Stimulated activated CD4-positive, alpha-beta T cell treated with anti-CD3 and anti-CD28 coated beads, Interleukin-1b, Interleukin-23, amount 100 ng/mL, for 48 hours (primary cell): ENCODE results near the gene TGIF2.
"Not testable (repeated sequence)": the region's sequence is repeated elsewhere in the genome, so short reads cannot be mapped to it uniquely, and the experiment has no call there.

Experiments
- DNase-seq: peaks from one replicate; pipeline ENCODE4 v3.0.0-alpha.2; 2020

TGIF2 gene

DNA sequence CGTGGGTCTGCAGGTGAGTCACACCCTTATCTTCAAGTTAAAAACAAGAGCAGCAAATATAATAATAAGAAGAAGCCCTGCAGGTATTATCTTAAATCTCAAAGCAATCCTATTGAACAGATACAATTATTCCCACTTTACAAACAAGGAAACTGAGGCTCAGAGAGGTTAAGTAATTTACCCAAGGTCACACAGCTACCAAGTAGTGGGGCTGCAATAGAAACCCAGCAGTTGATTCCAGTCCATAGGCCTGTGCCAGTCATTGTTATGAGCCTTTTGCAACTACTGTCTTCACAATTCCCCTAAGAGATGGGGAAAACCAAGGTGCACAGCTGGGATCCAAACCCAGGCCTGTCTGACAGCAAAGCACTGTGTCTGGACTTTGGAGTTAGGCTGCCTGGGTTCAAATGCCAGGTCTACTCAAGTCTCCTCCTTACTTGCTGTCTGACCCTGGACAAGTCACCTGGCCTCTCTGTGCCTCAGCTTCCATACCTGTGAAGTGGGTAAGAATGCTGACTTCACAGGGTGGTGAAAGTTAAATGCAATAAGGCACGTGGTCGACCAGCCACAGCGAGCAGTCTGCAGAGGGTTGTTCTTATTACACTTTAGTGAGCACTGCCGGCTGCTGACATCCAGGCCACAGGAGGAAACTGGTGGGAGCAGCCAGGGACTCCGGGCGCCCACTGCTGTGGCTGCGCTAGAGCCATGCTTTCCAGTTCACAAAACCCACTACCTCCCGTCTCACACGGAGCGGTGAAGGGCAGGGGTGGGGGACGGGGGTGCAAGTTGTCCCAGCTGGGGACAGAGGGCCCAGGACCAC lies 26.0 kb upstream of the TGIF2 start:
- DNase-seq = no peak

- DNase-seq = no peak
Measured at GRCh38 chr20:36548006-36548315, 25.4 kb upstream of the TGIF2 start.

GRCh38 chr20:36548704-36549627 lies 24.4 kb upstream of the TGIF2 start:
- DNase-seq = no peak

DNA sequence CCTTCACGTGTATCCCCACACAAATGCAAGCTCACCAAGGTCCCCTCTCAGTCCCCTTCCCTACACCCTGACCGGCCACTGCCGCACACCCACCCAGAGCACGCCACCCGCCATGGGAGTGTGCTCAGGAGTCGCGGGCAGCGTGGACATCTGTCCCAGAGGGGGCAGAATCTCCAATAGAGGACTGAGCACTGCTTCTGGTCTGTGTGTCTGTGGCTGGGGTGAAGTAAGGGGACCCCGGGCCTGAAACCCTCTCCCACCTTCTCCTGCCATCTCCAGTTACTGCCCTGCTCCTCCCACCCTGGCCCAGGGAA lies 23.8 kb upstream of the TGIF2 start:
- DNase-seq = no peak

DNA sequence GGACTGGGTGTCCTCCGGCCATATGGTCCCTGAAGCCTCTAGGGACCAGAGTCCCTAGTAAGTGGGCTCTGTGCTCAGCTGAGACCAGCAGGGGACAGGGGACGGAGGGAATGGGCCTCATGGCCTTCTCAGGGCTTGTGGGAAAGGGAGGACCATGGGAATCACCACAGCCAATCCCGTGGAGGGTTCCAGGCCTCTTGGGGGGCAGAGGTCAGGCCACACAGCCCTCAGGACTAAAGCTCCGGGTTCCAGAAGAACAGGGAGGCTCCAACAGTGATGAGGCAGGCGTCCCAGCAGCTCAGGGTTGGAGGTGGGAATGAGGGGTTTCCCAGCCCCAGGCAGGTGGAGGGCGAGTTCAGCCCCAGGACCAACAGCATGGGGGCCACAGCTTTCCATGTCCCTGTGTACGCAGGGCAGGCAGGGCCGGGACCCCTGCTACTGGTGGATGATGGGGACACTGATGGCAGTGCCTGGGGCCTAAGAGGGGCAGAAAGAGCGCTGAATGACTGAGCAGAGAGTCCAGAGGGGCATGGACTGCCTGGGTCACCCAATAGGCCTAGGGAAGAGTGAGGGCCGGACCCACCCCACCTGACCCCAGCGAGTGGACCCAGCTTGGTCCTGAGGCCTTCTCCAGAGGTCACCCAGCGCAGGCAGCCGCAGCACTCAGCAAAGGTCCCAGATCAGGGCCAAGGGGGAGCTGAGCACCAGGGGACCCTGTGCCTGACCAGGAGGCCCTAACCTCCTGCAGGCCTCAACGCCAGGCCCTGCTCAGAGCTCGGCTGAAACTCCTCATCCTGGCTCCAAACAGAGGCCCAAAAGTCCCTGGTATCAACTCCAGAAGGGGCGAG lies 23.2 kb upstream of the TGIF2 start:
- DNase-seq = no peak

- DNase-seq = no peak
Measured at GRCh38 chr20:36550790-36551299, 22.6 kb upstream of the TGIF2 start.

DNA sequence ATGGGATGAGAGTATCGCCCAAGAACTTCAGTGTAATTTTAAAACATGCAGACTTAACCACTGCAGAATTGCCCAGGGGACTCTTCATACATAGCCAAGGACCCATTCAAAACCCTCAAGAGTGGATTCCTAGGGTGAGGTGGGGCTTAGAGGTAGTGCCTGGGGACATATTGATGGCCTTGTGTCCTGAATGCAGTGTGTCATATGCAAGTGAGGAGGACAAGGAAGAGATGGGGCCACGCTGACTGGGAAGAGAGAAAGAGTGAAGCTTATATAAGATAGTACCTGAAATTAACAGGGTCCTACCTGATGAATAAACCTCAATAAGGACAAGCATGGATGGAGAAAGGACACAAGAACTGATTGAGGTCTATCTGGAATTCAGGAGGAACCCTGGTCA lies 18.1 kb upstream of the TGIF2 start:
- DNase-seq = no peak

DNA sequence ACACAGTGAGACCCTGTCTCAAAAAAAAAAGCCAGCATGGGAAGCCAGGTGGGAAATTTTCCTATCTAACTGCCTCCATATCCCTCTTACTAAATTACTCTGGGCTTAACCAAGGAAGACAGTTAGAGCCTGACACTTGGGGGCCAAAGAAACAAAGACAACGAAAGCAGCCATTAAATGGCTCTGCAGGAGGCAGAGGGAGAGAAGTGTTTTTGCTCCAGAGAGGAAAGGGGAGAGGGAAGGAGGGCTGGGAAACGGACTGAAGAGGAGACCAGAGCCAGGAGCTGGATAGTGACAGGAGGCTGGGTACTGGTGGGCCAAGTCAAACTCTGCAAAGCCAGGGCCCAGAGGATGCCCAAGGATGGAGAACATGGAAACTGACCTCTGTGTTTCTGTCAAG lies 10.7 kb upstream of the TGIF2 start:
- no peak for DNase-seq

DNA sequence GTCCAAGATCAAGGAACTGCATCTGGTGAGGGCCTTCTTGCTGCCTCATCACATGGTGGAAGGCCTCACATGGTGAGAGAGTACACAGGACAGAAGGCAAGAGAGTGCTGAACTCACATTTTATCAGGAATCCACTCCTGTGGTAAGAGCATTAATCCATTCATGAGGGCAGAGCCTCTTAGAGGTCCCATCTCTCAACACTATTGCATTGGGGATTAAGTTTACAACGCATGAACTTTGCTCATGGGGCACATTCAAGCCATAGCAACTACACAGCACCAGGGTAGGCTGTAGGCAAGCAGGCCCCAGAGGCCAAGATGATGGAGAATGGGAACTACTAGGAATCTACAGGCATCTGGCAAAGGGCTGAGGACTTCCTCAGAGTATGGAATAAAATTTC lies 10.0 kb upstream of the TGIF2 start:
- no peak for DNase-seq

GRCh38 chr20:36564078-36564725 lies 9.2 kb upstream of the TGIF2 start:
- not testable (repeated sequence) for DNase-seq

DNA sequence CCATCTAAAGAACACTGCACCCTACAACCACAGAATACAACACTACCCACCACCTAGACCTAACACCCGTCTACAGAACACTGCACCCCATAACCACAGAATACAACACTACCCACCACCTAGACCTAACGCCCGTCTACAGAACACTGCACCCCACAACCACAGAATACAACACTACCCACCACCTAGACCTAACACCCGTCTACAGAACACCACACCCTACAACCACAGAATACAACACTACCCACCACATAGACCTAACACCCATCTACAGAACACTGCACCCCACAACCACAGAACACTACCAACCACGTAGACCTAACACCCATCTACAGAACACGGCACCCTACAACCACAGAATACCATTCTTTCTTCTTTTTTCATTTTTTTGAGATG lies 8.7 kb upstream of the TGIF2 start:
- DNase-seq = not testable (repeated sequence)

- DNase-seq = no peak
Measured at GRCh38 chr20:36565520-36565919, 7.9 kb upstream of the TGIF2 start.

- DNase-seq = no peak
Measured at GRCh38 chr20:36569847-36570429, 3.5 kb upstream of the TGIF2 start.

- DNase-seq = no peak
Measured at GRCh38 chr20:36571564-36572504, 1.6 kb upstream of the TGIF2 start.

DNA sequence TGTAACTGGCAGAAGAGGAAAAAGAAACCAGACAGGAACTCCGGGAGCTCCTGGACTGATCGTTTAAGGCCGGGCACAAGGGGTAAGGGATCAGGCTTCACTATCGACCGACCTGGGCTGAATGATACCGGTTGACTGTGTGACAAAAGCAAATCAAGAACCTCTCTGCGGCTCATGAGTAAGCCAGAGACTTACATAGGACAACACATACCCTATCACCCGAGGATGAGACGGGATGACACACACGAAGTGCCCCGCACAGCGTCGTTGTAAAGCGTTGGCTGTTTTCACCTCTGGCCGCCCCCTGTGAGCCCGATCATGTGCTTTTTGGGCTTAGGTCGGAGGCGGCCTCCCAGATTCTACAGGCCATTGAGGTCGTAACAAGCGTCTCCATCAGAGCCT lies 695 bp upstream of the TGIF2 start:
- DNase-seq = peak; percentile 88

- DNase-seq = no peak
Measured at GRCh38 chr20:36573798-36574365, 485 bp downstream of the TGIF2 start.

GRCh38 chr20:36574366-36575135 lies 1.2 kb downstream of the TGIF2 start:
- peak; percentile 39 for DNase-seq

GRCh38 chr20:36576081-36576445 lies 2.7 kb downstream of the TGIF2 start:
- no peak for DNase-seq

- DNase-seq = no peak
Measured at GRCh38 chr20:36578356-36579041, 5.1 kb downstream of the TGIF2 start.
